ENCODE data around the gene RANBP1. TPM values are rescaled to one million over a fixed set of nuclear protein-coding genes. Genes with fewer than 3 reads are reported as not detected.

RANBP1 gene
- total RNA-seq, 4 donors from 2014 or later, result 135 to 238 (median 176) TPM

DNA sequence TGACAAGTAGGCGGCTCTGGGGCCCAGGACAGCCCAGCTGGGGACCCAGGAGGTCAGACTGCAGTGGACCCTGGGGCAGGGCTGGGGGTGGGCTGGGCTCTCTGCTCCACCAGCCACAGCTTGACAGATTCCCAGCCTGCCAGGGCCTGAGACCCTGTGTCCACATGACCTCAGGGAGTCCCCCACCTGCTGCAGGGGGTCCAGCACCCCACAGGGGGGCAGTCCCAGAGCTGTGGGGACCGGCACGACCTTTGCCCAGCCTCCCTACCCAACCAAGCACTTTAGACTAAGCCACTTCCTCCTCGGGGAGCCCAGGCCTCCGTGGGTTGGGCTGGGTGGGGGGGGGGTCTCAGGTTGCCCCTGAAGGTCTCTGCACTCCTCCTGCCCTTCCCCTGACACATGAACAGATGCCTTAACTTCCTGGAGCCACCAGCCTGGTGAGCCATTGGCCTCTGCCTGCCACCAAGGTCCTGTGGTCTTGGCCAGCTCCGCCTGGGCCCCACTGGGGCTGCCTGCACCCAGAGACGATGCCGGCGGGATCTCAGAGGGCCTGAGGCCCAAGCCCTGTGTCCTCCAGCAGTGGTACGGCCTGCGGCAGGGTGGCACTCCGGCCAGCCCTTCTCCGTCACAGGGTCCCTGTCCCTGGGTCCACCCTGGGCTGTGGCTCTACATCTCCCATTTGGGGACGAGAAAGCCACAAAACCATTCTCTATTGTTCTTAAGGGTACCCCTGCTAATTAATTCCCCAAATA lies 31.5 kb downstream of the RANBP1 start:
- 61 to 71% methylated on average over 9 to 14 of the region's 14 CpGs for WGBS, 2 donors
- Histone ChIP-seq H3K27me3 (no peaks in the 10 kb centered on the region), H3K36me3 (peaks cover 0 to 58% (median 0%) of the 10 kb centered on the region in 3 donors), H3K9me3 (no peaks in the 10 kb centered on the region), H3K4me3 (no peak overlapping the region), H3K4me1 (peaks cover 0 to 8% (median 0%) of the 10 kb centered on the region in 4 donors), H3K27ac (peak overlapping the region in 3 of 4 donors; percentile 34 to 94 (median 82))
- no peak for DNase-seq (ENCODE audit: low spot score in 2 of 2)
- TF ChIP-seq, protein P1, sequence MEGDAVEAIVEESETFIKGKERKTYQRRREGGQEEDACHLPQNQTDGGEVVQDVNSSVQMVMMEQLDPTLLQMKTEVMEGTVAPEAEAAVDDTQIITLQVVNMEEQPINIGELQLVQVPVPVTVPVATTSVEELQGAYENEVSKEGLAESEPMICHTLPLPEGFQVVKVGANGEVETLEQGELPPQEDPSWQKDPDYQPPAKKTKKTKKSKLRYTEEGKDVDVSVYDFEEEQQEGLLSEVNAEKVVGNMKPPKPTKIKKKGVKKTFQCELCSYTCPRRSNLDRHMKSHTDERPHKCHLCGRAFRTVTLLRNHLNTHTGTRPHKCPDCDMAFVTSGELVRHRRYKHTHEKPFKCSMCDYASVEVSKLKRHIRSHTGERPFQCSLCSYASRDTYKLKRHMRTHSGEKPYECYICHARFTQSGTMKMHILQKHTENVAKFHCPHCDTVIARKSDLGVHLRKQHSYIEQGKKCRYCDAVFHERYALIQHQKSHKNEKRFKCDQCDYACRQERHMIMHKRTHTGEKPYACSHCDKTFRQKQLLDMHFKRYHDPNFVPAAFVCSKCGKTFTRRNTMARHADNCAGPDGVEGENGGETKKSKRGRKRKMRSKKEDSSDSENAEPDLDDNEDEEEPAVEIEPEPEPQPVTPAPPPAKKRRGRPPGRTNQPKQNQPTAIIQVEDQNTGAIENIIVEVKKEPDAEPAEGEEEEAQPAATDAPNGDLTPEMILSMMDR (IDR thresholded peaks at IDR 0.05), result no peak
- TF ChIP-seq EP300 (IDR thresholded peaks at IDR 0.05) (no peak), POLR2A (IDR thresholded peaks at IDR 0.05) (no peak)

DNA sequence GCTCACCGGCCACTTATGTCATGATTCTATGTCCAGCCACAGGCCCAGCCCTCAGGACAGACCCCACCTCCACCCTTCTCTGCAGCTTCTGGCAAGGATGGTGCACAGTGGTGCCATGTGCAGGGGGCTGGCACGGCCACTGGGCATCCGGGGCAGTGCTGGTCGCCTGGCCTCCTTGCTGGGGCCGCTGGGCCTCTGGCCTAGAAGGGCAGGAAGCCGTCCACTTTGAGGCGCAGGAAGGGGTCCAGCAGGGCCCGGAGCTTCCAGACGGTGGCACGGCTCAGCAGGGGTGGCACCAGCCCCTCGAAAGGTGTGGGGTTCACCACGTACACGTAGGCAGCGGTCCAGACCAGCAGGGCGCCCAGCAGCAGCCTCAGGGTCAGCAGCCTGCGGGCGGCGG lies 32.5 kb downstream of the RANBP1 start:
- no peak for DNase-seq (ENCODE audit: low spot score in 2 of 2)
- WGBS, 2 donors, result 77 to 83% methylated on average over 6 to 17 of the region's 18 CpGs
- H3K27ac ChIP-seq, result peak overlapping the region in 1 of 4 donors; percentile 94
- no peak overlapping the region for H3K4me3 ChIP-seq
- H3K36me3 ChIP-seq, result peaks cover 0 to 48% (median 0%) of the 10 kb centered on the region in 3 donors
- no peaks in the 10 kb centered on the region for H3K9me3 ChIP-seq
- H3K4me1 ChIP-seq, result peaks cover 0 to 8% (median 0%) of the 10 kb centered on the region in 4 donors
- TF ChIP-seq EP300 (IDR thresholded peaks at IDR 0.05), result no peak
- TF ChIP-seq POLR2A (IDR thresholded peaks at IDR 0.05), result no peak
- TF ChIP-seq, protein P1 (IDR thresholded peaks at IDR 0.05), result no peak
- no peaks in the 10 kb centered on the region for H3K27me3 ChIP-seq

DNA sequence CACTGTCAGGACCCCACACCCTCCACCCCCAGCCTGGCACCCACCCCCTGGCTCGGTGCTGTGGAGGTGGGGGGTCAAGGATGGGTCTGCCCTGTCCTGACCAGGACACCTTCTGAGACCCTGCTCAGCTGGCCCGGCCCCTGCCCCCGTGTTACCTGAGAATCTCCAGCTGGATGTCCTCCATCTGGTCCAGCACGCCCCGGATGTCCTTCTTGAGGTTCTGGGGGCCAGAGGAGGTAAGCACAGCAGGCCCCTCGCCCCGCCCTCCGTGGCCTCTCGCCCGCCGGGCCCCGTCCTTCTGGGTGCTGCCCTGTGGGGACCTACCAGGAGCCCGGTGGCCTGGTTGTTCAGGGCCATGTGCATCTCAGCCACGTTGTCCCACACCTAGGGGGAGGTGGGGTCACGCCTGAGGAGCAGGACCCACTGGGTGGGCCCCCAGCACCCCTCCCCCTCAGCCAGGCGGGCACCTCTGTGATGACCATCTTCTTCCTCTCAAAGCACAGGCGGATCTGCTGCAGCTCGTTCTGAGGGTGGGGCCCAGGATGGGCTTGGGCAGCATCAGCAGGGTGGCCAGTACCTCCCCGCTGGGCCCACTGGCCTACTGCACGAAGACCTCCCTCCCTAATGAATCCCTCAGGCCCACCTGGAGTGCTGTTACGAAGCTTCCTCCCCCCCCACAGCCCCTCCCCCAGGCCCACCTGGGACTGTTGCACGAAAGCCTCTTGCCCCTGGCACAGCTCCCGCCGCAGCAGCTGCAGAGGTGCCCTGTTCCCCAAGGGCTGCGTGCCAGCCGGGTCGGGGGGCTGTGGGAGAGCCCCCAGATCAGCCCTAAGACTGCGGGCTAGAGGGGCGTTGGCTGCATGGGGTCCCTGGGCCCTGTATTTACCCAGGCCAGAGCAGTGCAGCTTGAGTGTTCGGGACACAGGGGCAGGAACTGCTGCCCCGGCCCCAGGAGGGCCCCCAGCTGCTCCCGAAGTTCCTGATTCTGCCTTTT lies 33.6 kb downstream of the RANBP1 start:
- H3K27ac ChIP-seq, result peak overlapping the region in 1 of 4 donors; percentile 94
- DNase-seq (ENCODE audit: low spot score in 2 of 2), result no peak
- H3K4me1 ChIP-seq, result peaks cover 0 to 15% (median 1%) of the 10 kb centered on the region in 4 donors
- H3K36me3 ChIP-seq, result peaks cover 0 to 37% (median 0%) of the 10 kb centered on the region in 3 donors
- TF ChIP-seq, protein P1 (IDR thresholded peaks at IDR 0.05), result no peak
- no peak for TF ChIP-seq EP300 (IDR thresholded peaks at IDR 0.05)
- no peak for TF ChIP-seq POLR2A (IDR thresholded peaks at IDR 0.05)
- H3K4me3 ChIP-seq, result no peak overlapping the region
- 62 to 71% methylated on average over 15 to 25 of the region's 32 CpGs for WGBS, 2 donors
- H3K27me3 ChIP-seq, result peaks cover 0 to 11% of the 10 kb centered on the region in 2 donors
- H3K9me3 ChIP-seq, result no peaks in the 10 kb centered on the region

DNA sequence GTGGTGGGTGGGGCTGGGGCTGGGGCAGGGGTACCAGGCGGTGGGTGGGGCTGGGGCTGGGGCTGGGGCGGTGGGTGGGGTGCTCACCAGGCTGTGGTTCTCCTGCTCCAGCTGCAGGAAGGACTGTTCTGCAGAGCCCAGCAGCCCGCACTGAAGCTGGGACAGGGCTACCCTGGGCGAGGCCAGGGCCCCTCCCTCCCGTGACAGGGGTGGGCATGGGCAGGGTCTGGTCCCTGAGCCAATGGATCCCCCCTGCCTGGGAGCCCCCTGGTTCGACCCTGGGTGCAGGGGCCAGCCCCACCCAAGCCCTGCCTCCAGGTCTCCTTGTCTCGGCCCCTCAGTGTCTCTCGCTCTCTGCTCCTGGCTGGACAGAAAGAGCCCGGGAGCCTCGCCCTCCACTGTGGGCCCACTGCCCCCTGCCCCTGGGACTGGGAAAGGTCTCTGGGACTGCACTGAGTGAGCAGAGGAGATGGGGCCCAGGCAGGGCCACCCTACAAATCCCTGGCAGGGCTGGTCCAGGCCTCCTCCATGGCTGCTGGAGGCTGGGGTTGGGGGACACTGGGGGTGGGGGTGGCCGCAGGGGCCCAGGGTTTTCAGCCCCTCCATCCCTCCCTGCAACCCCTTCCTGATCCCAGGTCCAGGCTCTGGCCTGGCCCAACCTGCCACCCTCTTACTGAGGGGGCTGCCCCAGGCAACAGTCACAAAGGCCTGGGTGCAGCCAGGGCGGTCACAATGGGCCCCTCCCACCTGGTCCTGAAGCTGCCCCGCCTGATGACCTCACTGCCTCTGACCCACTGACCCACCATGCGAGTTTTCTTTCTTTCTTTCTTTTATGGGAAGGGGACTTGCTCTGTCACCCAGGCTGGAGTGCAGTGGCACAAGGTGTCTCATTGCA lies 34.7 kb downstream of the RANBP1 start, which contains the start of gene CCDC188:
TSS of gene CCDC188 (minus strand) at position 675 of the 895 bp plus-strand sequence. CDS start at position 606, 69 bp downstream.
- H3K4me3 ChIP-seq, result no peak within 1 kb of the TSS
- H3K27ac ChIP-seq, result peak within 1 kb of the TSS in 2 of 4 donors; percentile 43 to 56
- WGBS, 2 donors, result 64 to 79% methylated on average over 6 to 8 of the region's 14 CpGs
- H3K4me1 ChIP-seq, result peaks cover 0 to 26% (median 6%) of the 10 kb centered on the region in 4 donors
- no peak for DNase-seq (ENCODE audit: low spot score in 2 of 2)
- no peaks in the 10 kb centered on the region for H3K9me3 ChIP-seq
- no peak for TF ChIP-seq POLR2A (IDR thresholded peaks at IDR 0.05)
- TF ChIP-seq EP300 (IDR thresholded peaks at IDR 0.05), result no peak
- TF ChIP-seq, protein P1 (IDR thresholded peaks at IDR 0.05), result no peak
- H3K36me3 ChIP-seq, result peaks cover 0 to 26% (median 0%) of the 10 kb centered on the region in 3 donors
- peaks cover 0 to 22% of the 10 kb centered on the region in 2 donors for H3K27me3 ChIP-seq

Data from tibial nerve (tissue), 4 donors.